Glomerular visceral epithelial cell (primary cell): Measurements from ENCODE around the gene DHPS.

ENCODE experiments used
- DNase-seq: peaks from one replicate; pipeline ENCODE4 v3.0.0-alpha.2; 2016; ENCODE audit errors: extremely low spot score

The DHPS gene

DNA sequence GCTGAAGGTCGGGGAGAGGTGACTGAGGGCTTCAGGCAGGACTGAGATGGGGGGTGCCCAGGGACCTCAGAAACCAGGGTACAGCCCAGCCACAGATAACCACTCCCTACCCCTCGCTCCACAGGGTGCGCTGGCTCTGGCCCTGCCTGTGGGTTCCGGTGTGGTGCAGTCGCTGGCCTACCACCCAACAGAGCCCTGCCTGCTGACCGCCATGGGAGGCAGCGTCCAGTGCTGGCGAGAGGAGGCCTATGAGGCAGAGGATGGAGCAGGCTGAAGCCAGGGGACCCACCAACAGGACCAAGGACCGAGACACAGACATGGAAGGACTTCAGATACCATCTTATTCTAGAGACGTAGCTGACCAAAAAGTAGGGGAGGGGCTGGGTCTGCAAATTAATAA, 6.3 kb downstream of the DHPS start:
- no peak for DNase-seq

DNA sequence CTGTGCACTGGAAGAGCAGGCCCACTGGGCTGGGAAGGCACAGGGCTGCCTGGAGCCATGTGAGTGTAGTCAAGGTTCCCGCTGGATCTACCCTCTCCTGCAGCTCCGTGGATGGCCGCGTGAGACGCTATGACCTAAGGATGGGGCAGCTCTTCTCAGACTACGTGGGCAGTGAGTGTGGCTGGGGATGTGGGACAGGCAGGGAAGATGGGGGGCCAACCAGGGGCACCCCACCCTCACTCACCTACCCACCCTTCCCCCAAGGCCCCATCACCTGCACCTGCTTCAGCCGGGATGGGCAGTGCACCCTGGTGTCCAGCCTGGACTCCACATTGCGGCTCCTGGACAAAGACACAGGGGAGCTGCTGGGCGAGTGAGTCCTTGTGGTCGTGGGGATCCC, 8.9 kb downstream of the DHPS start:
- DNase-seq: no peak

DNA sequence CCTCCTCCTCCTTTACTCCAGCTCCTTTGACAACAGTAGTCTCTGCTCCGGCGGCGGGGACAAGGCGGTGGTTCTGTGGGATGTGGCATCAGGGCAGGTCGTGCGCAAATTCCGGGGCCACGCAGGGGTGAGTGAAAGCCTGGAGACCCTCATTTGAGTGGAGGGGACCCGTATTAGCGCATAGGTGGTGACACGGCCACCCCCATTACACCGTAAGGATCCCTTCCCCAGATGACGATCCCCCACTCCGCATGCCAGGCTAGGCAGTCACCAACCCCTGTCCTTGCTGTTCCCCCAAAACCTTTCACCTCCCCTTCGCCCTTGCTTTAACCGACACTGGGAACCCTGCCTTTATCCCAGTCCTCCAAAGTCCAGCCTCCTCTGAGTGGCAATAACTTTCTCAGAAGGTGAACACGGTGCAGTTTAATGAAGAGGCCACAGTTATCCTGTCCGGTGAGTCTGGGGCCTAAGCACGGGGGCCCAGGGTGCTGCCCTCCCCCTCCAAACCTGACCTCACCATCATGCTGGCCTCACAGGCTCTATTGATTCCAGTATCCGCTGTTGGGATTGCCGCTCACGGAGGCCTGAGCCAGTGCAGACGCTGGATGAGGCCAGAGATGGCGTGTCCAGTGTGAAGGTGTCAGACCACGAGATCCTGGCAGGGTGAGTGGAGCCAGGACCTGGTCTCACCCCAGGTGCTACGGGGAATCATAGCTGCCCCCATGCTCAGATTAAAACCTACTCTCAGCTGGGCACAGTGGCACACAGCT, 11.3 kb downstream of the DHPS start:
- DNase-seq: no peak

DNA sequence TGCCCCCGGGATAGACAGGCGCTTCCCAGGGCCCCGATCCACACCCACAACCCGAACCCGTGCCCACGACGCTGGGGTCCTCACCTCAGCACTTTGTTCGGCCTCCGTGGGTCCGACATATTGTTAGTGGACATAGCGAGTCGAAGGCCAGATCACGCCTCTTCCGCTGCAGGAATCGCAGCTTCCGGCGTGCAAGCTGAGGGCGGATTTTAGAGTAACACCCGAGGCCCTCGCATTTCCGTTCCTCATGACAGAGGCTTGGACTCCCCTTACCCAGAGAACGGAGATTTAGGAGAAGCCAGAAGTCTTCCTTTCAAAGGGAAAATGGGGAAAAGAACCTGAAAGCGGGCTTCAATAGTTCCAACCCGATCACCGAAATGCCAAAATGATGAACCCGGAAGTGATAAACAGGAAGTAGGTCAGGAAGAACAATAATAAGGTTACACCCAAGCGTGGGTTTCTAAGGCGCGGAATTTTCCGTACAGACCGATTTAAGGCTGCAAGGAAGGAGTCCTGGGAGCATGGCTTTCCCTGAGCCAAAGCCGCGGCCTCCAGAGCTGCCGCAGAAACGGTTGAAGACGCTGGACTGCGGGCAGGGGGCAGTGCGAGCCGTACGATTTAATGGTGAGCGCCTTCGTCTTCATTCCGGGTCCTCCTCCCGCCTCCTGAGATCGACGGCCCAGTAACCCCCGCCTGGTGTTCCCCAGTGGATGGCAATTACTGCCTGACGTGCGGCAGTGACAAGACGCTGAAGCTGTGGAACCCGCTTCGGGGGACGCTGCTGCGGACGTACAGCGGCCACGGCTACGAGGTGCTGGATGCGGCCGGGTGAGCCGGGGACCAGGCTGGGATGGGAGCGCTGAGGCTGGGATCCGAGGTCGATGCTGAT, 12.2 kb downstream of the DHPS start:
- peak; percentile 79 for DNase-seq

DNA sequence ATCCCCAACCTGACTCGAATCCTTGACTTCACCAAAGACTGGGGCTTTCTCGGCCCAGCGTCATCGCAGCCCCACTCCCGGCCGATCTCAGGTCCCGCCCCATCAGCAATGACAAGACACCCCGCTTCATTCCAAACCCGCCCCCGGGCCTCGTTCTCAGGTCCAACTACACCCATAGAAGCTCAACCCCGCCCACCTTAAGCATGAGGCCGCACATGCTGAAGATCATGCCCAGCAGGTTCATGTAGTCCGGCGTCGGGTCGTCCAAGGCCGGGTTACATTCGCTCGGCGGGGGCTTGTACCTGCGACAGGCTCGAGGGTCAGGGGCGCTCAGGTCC, 12.8 kb downstream of the DHPS start:
- DNase-seq: peak; percentile 62

DNA sequence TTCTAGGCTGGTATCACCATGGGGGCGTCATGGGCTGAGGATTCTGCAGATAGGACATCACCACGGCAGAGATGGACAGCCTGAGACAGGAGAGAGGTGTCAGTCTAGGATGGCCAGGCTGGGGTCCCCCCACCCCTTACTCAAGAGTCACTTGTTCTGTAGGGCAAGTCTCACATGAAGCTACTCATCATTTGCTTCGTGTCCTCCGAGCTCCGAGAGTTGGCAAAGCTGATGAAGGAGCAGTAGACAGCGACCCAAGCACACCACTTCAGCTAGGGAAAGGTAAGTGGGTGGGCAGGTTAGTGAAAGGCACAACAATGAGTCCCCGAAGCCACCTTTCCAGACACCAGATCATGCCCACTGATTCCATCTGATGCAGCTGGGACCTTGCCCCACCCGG, 13.3 kb downstream of the DHPS start:
- DNase-seq: no peak

DNA sequence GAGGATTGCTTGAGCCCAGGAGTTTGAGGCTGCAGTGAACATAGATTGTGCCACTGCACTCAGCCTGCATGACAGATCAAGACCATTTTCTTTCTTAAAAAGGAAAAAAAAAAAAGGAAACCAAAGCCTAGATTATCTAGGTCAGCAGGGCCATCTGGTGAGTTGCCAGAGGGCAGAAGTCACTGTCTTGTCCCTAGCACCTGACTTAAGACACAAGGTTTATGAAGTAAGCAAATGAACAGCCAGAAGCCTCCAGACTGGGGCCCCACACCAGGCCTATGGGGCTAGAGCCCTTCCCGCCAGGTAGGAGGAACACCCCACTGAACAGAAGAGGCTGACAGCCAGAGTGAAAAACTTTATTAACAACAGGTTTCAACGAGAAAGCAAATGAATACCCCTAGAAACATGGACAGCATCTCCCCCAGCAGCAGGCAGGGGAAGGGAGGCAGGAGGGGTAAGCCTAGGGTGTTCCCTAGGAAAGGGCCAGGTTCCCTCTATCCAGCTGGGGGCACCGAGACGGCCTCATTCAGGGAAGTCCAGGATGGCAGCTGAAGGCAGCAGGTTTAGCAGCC, 13.9 kb downstream of the DHPS start:
- DNase-seq: no peak

DNA sequence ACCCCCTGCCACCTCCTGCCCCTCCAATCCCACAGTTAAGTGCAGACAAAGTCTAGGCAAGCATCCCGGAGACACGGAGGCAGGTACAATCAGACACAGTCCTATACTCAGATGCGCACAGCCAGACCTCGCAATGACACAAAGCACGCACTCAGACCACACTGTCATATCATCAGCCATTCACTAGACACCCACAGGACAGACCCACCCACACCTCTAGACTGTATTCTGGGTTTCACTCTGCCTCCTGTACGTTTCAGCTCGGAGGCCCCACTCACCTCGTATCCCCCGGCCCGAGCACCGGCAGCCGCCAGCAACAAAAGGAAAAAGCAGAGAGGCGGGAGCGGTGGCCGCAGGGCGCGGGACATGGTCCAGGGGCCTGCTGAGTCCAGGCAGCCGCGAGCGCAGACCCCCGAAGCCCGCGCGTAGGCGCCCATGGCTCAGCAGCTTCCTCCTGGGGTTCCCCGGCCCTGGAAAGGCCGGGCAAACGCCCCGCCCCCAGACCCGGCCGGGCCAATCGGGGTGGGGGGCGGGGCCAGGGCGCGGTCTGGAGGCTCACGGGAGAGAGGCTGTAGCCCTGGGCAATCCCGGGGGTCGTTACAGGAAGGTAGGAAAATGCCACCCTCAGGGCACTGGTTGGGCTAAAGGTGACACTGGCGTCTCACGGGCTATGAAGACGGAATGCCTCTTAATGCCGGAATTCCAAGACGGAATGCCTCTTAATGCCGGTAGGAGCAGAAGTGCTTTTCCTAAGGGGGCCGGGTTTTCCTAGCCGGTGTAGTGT, 15.2 kb downstream of the DHPS start, which contains the start of the genes MAN2B1 and WDR83:
Gene MAN2B1 (minus strand): TSS at position 478 of the 784 bp plus-strand sequence. CDS start 41 bp downstream, at position 437.
Gene WDR83 (plus strand): TSS at position 543 of the 784 bp plus-strand sequence. CDS start 2,984 bp downstream, outside the sequence.
- DNase-seq: peak; percentile 79

DNA sequence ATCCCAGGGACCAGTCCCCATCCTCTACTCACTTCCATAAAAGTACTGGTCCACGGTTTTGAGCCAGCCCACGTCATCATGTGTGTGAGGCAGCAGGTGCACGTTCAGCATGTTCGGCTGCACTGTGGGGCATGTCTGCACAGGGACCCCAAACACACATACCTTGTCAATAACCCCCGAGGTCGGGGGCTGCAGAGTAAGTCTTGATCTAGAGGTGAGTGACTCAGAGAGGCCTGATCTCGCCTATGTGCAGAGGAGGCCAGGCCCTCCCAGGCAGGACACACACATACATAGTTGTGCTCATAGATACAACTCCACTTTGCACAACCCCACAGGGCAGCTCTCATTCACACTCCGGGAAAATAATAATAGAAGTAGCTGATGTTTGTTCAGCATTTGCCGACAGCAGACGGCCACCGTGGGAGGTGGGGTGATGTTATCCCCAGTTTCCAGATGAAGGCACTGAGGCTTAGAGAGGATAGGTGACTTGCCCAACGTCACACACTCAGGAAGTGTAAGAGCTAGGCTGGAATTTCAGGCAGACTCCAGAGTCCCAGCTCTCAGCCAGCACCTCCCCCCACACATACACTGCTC, 15.9 kb downstream of the DHPS start:
- no peak for DNase-seq

DNA sequence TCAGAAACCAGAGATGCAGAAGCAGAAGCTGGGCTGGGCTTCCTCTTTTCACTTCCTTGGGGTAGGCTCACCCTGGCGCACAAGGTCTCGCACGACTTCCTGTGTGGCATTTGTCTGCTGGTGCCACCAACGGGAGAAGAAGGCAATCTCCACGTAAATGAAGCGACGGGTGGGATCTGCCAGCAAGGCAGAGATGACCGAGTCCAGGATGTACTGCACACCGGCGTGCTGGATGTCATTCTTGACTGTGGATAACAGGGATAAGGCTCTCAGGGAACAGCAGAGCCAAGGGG, 16.5 kb downstream of the DHPS start:
- DNase-seq: no peak

DNA sequence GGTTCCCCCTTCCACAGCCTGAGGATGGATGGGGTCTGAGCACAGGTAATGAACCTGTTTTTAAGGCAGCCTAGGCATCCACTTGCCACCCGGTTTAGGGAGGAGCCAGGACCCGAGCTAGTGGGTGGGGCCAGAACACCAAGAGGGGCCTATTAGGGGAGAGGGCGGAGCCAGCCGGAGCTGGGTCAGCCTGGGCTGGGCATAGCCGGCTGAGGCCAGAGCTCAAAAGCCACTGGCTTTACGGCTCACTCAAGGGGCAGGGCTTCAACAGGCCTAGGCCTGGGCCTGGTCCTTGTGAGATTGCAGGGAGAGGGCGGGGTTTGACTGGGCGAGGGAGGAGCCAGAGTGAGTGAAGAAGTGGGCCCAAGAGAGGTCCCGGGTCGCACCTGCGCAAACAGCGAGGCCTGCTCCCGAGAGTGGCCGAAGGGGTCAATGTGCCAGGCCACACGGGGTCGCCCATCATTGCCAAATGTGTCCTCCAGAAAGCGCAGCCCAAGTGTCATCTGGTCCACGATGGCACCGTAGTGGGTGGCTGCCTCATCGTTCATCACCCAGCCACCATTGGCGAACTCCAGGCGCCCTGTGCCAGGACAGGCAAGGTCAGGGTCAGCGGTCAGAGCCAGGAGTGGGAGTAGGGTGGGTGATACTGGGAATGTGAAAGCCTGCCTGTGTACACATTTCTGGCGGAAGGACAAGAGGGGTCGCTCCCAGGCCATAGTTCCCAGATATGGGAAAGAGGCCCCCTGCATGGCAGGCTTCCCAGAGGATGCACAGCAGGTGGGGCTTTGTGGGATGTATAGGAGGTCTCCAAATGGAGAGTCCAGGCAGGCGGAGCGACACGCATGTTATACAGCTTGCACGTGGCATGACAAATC, 17.0 kb downstream of the DHPS start:
- DNase-seq: no peak

DNA sequence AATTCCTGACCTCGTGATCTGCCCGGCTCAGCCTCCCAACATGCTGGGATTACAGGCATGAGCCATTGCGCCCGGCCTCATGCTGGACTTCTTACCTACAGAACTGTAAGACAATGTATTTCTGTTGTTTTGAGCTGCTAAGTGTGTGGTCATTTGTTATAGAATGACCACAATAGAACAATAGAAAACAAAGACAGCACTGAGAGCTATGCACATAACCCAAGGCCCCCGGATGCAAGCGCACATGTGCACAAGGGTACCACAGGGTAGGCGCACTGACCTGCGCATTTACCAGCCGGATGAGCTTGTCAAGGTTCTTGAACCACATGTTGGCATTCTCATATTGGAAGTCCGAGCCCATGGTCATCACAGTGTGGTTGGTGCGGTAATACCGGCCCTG, 20.7 kb downstream of the DHPS start:
- no peak for DNase-seq

DNA sequence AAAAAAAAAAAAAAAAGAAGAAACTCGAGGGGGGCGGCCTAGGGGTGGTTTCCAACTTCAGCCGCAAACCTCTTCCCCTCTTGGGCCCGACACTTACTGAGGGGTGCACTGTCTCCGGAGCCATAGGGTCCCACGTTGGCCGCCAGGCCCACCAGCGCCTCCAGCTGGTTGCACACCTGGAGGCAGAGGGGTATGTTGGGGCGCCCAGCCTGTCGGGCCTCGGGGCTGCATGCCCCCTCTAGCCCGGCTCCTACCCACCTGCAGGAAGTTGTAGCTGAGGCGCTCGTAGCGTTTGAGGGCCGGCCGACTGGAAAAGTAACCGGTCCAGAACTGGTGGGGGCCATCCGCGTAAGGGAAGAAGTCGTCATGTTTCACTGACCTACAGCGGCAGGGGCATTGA, 23.7 kb downstream of the DHPS start:
- DNase-seq: no peak

DNA sequence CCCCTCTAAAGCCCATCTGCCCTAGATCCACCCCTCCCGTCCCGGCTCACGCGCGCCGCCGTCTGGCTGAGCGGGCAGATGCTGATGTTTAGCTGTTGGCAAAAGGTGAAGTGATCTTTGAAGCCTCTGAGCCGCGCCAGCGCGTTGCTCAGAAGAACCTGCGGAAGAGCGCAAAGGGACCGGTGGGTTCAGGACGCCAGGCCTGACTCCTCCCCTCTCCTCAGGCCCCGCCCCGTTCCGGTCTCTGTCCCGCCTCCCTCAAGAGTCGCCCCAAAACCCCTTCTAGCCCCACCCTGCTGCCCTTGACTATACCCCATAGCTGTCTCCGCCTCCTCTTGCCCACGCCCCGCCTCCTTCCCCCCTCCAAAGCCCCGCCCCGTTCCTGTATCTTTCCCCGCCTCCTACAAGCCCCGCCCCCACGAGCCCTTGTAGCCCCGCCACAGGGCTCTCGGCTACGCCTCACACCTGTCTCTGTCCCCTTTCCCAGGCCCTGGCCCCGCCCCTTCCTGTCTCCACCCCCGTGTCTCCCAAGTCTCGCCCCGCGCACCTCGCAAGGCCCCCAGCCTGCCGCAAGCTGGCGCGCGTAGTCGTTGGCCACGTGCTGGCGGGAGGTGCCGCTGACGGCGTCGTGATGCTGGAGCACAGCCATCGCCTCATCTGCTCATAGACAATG, 24.6 kb downstream of the DHPS start:
- DNase-seq: no peak

DNA sequence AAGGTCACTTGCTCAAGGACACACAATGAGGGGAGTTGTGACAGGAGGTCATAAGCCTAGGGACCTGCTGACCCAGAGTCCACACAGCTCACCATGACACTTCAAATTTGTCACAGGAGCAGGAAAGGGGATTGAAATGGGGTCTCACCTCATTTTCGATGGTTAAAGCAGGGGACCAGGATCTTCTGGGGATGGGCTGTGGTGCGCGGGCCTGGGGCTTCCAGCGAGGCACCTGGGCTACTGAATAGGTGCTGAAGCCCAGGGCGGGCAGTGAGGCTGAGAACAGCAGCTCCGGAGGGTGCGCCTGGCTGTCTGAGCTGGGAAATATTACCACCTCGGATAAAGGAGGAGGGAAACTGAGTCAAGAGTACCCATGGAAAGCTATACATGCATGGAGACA, 26.1 kb downstream of the DHPS start:
- no peak for DNase-seq

DNA sequence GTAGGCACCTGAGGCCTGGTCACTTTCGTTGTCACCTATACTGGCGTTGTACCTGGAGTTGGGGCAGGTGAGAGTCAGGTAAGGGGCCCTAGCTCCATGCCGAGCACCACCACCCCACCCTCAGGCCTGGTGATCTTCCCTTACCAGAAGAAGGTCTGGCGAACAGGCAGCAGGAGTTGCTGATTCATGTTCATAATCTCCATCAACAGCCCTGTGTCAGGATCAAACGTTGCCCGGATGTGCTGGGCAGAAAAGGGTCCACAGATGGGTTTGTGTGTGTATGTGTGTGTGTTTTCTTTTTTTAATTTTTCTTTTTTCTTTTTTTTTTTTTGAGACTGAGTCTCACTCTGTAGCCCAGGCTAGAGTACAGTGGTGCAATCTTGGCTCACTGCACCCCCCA, 29.5 kb downstream of the DHPS start:
- DNase-seq: no peak

DNA sequence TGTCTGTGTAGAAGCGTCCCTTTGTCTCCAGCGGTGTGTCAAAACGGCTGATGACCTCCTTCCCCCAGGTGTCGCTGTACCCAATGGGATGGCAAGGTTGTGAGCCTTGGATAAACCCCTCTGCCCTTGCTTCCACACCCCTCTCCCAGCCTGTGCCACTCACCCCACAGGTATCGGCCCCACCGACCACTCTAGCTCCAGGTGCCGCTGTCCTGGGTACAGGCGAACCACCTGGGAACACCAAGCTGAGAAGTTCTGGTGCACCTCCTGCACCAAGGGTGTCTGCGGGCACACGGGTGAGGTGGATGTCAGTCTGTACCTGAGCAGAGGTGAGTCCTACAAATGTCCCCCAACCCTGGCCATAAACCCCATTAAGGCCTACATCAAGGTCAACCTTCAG, 31.7 kb downstream of the DHPS start:
- no peak for DNase-seq

DNA sequence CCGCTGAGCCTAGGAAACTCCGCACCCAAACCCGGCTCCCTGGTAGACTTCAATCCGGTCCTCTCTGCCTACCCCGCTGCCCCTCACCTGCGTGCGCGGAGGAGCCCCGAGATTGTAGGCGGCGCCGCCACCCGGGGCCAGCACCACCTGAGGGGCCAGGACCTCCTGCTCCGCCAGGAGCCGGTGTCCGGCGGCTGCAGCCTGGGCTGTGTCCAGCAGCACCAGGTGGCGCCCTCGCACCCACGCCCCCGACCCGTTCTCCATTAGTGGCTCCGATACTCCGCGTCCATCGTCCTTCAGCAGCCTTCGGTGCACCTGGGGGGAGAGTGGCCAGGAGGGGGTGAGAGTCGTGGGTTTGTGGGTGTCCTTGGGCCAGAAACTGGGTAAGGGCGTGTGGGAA, 33.6 kb downstream of the DHPS start:
- DNase-seq: no peak

DNA sequence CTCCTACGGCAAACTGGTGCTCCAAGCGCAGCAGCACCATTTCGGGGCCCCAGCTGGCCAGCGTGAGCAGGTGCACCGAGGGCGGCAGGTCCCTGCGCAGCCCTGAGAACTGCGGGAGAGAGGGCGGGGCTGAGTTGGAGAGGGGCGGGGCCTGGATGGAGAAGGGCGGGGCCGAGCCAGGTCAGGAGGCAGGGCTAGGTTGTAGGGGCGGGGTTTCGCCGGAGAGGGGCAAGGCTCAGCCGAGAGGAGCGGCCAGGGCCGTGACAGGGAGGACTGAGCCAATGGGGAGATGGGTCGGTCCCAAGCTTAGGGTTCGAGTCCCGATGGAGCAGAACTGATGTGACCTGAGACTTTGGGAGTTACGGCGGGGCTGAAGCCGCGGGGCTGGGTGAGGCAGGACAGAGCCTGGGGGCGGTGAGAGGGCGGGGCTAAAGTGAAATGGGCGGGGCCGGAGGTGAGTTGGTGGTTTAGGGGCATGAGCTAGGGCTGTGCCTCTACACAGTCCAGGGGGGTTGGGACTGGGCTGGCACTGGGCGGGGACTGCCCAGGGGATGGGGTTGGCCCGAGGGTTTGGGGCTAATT, 34.1 kb downstream of the DHPS start:
- no peak for DNase-seq

DNA sequence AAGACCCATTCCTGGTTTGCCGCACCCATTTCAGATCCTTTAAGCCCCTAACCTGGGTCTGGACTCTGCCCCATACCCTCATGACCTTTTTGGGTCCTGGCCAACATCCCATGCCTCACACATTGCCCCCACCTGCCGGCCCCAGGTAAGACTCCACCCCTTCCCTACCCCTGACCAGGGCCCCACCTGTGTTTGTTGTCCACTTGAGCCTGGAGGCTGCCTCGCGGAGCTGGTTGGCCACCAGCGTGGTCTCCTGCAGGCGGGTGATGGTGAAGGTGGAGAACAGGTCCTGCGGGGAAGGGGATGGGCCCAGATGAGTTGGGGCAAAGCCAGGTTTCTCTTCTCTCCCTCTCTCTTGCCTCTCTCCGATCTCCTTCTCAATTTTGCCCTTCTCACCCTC, 34.6 kb downstream of the DHPS start:
- DNase-seq: no peak
